HEK293 (cell line): ENCODE measurements around the gene RFTN1.

Experiments
- CTCF ChIA-PET: fragments of 350-600 bp; formaldehyde crosslinking; extraction: SDS; loops from one replicate; lab custom pipeline; 2021; ENCODE audit warnings: antibody characterized with exemption; lab: Yijun Ruan, JAX
- POLR2A ChIA-PET: fragments of 300-600 bp; formaldehyde crosslinking; extraction: SDS; loops from one replicate; lab custom pipeline; 2020; ENCODE audit warnings: antibody characterized with exemption, inconsistent platforms; lab: Yijun Ruan, JAX
- H3K27ac ChIP-seq: fragments of 200-500 bp; sonication (Bioruptor generic); 2 replicates; pipeline ENCODE4 v1.5.1; 2014; ENCODE audit warnings: low read depth, low read length, control low read depth, inconsistent platforms; ENCODE audit errors: extremely low read depth
- H3K36me3 ChIP-seq, 2 experiments: fragments of 200-500 bp in 1 of 2; sonication (Bioruptor generic) in 1 of 2; 1 replicate in 1 of 2; 2 replicates in 1 of 2; pipeline ENCODE4 v1.5.1; 2014 to 2017; ENCODE audit warnings: inconsistent platforms in 2 of 2, low read length in 2 of 2; ENCODE audit not compliant: control insufficient read depth in 2 of 2, insufficient read depth in 1 of 2
- H3K4me1 ChIP-seq: fragments of 200-500 bp; sonication (Bioruptor generic); 2 replicates; pipeline ENCODE4 v1.5.1; 2014; ENCODE audit warnings: mild to moderate bottlenecking, low read length, inconsistent platforms; ENCODE audit not compliant: control insufficient read depth, insufficient read depth
- H3K4me3 ChIP-seq: 2 replicates; pipeline ENCODE4 v1.5.1; 2011; ENCODE audit warnings: low read depth, mild to moderate bottlenecking, control low read depth, low read length, moderate library complexity
- H3K9me3 ChIP-seq: fragments of 200-500 bp; sonication (Bioruptor generic); 2 replicates; pipeline ENCODE4 v1.5.1; 2014; ENCODE audit warnings: low read depth, low read length, inconsistent platforms; ENCODE audit not compliant: control insufficient read depth, insufficient read depth
- ATF2 ChIP-seq: fragments of 450-650 bp; formaldehyde crosslinking; IDR thresholded peaks from 2 replicates; pipeline ENCODE4 v1.5.1; 2016; ENCODE audit warnings: missing biosample characterization, missing genetic modification characterization, low read depth
- FEZF1 ChIP-seq: fragments of 450-650 bp; formaldehyde crosslinking; IDR thresholded peaks from 2 replicates; pipeline ENCODE4 v1.5.1; 2016; ENCODE audit warnings: missing biosample characterization, missing genetic modification characterization
- REPIN1 ChIP-seq: fragments of 450-650 bp; formaldehyde crosslinking; IDR thresholded peaks from 2 replicates; pipeline ENCODE4 v1.5.1; 2017; ENCODE audit warnings: missing biosample characterization, missing genetic modification characterization, low read depth
- SALL2 ChIP-seq: fragments of 450-650 bp; formaldehyde crosslinking; IDR thresholded peaks from 2 replicates; pipeline ENCODE4 v1.5.0; 2017; ENCODE audit warnings: missing biosample characterization, mild to moderate bottlenecking, missing genetic modification characterization, borderline replicate concordance
- YY1 ChIP-seq: fragments of 450-650 bp; formaldehyde crosslinking; IDR thresholded peaks from 2 replicates; pipeline ENCODE4 v1.5.1; 2018; ENCODE audit warnings: missing biosample characterization, missing genetic modification characterization
- ZBTB21 ChIP-seq: fragments of 450-650 bp; formaldehyde crosslinking; IDR thresholded peaks from 2 replicates; pipeline ENCODE4 v1.5.1; 2017; ENCODE audit warnings: missing biosample characterization, missing genetic modification characterization
- ZBTB7A ChIP-seq: fragments of 450-650 bp; formaldehyde crosslinking; IDR thresholded peaks from 2 replicates; pipeline ENCODE4 v1.5.1; 2016; ENCODE audit warnings: low read depth, missing biosample characterization, missing genetic modification characterization
- ZNF560 ChIP-seq: fragments of 450-650 bp; formaldehyde crosslinking; IDR thresholded peaks from 2 replicates; pipeline ENCODE4 v1.5.1; 2017; ENCODE audit warnings: missing biosample characterization, missing genetic modification characterization, borderline replicate concordance
- ZNF596 ChIP-seq: fragments of 450-650 bp; IDR thresholded peaks from 2 replicates; pipeline ENCODE4 v1.5.0; 2018; ENCODE audit warnings: missing biosample characterization, mild to moderate bottlenecking, missing genetic modification characterization, moderate library complexity
- ZNF600 ChIP-seq: fragments of 450-650 bp; formaldehyde crosslinking; IDR thresholded peaks from 2 replicates; pipeline ENCODE4 v1.5.1; 2016; ENCODE audit warnings: missing biosample characterization, missing genetic modification characterization
- ZNF629 ChIP-seq: fragments of 450-650 bp; formaldehyde crosslinking; IDR thresholded peaks from 2 replicates; pipeline ENCODE4 v1.5.1; 2017; ENCODE audit warnings: missing biosample characterization, missing genetic modification characterization
- ZNF654 ChIP-seq: fragments of 450-650 bp; formaldehyde crosslinking; IDR thresholded peaks from 2 replicates; pipeline ENCODE4 v1.5.1; 2016; ENCODE audit warnings: low read depth, missing biosample characterization, missing genetic modification characterization
- ZNF707 ChIP-seq: fragments of 450-650 bp; formaldehyde crosslinking; IDR thresholded peaks from 2 replicates; pipeline ENCODE4 v1.5.1; 2016; ENCODE audit warnings: missing biosample characterization, missing genetic modification characterization
- ZNF791 ChIP-seq: fragments of 450-650 bp; formaldehyde crosslinking; IDR thresholded peaks from 2 replicates; pipeline ENCODE4 v1.5.1; 2016; ENCODE audit warnings: missing biosample characterization, missing genetic modification characterization
- TF ChIP-seq, protein P1 (sequence below): fragments of 450-650 bp; formaldehyde crosslinking; conservative IDR thresholded peaks from 2 replicates; pipeline ENCODE4 v1.5.1; 2016; ENCODE audit warnings: low read depth, missing biosample characterization, missing genetic modification characterization
- TF ChIP-seq, protein P2 (sequence below): fragments of 450-650 bp; formaldehyde crosslinking; IDR thresholded peaks from 2 replicates; pipeline ENCODE4 v1.5.1; 2016; ENCODE audit warnings: missing biosample characterization, missing genetic modification characterization
- TF ChIP-seq, protein P3 (sequence below): fragments of 450-650 bp; formaldehyde crosslinking; optimal IDR thresholded peaks from 2 replicates; pipeline ENCODE3; 2016; ENCODE audit warnings: missing biosample characterization, mild to moderate bottlenecking, missing genetic modification characterization
- TF ChIP-seq, protein P4 (sequence below): fragments of 450-650 bp; formaldehyde crosslinking; IDR thresholded peaks from 2 replicates; pipeline ENCODE4 v1.5.1; 2017; ENCODE audit warnings: missing biosample characterization, missing genetic modification characterization

RFTN1 gene

GRCh38 chr3:16426029-16426400 lies 87.5 kb downstream of the RFTN1 start:
- TF ChIP-seq ZNF629 (tag by site-specific recombination) (no peak), SALL2 (tag by site-specific recombination) (no peak), ZNF600 (no peak), ZNF791 (no peak), FEZF1 (no peak), YY1 (tag by site-specific recombination) (no peak), REPIN1 (tag by site-specific recombination) (no peak), ZNF596 (tag by site-specific recombination) (no peak), ZNF707 (tag by site-specific recombination) (no peak), ZBTB21 (no peak), ZNF654 (no peak), ZNF560 (tag by site-specific recombination) (no peak)
- TF ChIP-seq, protein P1, sequence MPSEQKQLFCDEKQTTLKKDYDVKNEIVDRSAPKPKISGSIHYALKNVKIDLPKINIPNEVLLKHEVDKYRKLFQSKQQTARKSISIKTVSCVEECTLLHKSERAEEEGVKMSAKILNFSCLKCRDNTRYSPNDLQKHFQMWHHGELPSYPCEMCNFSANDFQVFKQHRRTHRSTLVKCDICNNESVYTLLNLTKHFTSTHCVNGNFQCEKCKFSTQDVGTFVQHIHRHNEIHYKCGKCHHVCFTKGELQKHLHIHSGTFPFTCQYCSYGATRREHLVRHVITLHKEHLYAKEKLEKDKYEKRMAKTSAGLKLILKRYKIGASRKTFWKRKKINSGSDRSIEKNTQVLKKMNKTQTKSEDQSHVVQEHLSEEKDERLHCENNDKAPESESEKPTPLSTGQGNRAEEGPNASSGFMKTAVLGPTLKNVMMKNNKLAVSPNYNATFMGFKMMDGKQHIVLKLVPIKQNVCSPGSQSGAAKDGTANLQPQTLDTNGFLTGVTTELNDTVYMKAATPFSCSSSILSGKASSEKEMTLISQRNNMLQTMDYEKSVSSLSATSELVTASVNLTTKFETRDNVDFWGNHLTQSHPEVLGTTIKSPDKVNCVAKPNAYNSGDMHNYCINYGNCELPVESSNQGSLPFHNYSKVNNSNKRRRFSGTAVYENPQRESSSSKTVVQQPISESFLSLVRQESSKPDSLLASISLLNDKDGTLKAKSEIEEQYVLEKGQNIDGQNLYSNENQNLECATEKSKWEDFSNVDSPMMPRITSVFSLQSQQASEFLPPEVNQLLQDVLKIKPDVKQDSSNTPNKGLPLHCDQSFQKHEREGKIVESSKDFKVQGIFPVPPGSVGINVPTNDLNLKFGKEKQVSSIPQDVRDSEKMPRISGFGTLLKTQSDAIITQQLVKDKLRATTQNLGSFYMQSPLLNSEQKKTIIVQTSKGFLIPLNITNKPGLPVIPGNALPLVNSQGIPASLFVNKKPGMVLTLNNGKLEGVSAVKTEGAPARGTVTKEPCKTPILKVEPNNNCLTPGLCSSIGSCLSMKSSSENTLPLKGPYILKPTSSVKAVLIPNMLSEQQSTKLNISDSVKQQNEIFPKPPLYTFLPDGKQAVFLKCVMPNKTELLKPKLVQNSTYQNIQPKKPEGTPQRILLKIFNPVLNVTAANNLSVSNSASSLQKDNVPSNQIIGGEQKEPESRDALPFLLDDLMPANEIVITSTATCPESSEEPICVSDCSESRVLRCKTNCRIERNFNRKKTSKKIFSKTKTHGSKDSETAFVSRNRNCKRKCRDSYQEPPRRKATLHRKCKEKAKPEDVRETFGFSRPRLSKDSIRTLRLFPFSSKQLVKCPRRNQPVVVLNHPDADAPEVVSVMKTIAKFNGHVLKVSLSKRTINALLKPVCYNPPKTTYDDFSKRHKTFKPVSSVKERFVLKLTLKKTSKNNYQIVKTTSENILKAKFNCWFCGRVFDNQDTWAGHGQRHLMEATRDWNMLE = no peak
- POLR2A ChIA-PET = no interaction called here
- CTCF ChIA-PET = no interaction called here
- H3K36me3 ChIP-seq = no peaks in the 10 kb centered on the region
- no peak overlapping the region for H3K27ac ChIP-seq
- H3K4me1 ChIP-seq = no peaks in the 10 kb centered on the region
- H3K9me3 ChIP-seq = no peaks in the 10 kb centered on the region
- no peak overlapping the region for H3K4me3 ChIP-seq

GRCh38 chr3:16425398-16426028 lies 88.0 kb downstream of the RFTN1 start:
- no peaks in the 10 kb centered on the region for H3K9me3 ChIP-seq
- ChIA-PET POLR2A (no interaction called here), CTCF (no interaction called here)
- H3K4me3 ChIP-seq = no peak overlapping the region
- H3K27ac ChIP-seq = no peak overlapping the region
- H3K36me3 ChIP-seq = no peaks in the 10 kb centered on the region
- TF ChIP-seq ZBTB7A (tag by site-specific recombination) (no peak), ATF2 (tag by site-specific recombination) (no peak)
- TF ChIP-seq, protein P2, sequence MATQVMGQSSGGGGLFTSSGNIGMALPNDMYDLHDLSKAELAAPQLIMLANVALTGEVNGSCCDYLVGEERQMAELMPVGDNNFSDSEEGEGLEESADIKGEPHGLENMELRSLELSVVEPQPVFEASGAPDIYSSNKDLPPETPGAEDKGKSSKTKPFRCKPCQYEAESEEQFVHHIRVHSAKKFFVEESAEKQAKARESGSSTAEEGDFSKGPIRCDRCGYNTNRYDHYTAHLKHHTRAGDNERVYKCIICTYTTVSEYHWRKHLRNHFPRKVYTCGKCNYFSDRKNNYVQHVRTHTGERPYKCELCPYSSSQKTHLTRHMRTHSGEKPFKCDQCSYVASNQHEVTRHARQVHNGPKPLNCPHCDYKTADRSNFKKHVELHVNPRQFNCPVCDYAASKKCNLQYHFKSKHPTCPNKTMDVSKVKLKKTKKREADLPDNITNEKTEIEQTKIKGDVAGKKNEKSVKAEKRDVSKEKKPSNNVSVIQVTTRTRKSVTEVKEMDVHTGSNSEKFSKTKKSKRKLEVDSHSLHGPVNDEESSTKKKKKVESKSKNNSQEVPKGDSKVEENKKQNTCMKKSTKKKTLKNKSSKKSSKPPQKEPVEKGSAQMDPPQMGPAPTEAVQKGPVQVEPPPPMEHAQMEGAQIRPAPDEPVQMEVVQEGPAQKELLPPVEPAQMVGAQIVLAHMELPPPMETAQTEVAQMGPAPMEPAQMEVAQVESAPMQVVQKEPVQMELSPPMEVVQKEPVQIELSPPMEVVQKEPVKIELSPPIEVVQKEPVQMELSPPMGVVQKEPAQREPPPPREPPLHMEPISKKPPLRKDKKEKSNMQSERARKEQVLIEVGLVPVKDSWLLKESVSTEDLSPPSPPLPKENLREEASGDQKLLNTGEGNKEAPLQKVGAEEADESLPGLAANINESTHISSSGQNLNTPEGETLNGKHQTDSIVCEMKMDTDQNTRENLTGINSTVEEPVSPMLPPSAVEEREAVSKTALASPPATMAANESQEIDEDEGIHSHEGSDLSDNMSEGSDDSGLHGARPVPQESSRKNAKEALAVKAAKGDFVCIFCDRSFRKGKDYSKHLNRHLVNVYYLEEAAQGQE = peak; percentile 91
- TF ChIP-seq, protein P3, sequence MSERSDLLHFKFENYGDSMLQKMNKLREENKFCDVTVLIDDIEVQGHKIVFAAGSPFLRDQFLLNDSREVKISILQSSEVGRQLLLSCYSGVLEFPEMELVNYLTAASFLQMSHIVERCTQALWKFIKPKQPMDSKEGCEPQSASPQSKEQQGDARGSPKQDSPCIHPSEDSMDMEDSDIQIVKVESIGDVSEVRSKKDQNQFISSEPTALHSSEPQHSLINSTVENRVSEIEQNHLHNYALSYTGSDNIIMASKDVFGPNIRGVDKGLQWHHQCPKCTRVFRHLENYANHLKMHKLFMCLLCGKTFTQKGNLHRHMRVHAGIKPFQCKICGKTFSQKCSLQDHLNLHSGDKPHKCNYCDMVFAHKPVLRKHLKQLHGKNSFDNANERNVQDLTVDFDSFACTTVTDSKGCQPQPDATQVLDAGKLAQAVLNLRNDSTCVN = no peak
- TF ChIP-seq, protein P4, sequence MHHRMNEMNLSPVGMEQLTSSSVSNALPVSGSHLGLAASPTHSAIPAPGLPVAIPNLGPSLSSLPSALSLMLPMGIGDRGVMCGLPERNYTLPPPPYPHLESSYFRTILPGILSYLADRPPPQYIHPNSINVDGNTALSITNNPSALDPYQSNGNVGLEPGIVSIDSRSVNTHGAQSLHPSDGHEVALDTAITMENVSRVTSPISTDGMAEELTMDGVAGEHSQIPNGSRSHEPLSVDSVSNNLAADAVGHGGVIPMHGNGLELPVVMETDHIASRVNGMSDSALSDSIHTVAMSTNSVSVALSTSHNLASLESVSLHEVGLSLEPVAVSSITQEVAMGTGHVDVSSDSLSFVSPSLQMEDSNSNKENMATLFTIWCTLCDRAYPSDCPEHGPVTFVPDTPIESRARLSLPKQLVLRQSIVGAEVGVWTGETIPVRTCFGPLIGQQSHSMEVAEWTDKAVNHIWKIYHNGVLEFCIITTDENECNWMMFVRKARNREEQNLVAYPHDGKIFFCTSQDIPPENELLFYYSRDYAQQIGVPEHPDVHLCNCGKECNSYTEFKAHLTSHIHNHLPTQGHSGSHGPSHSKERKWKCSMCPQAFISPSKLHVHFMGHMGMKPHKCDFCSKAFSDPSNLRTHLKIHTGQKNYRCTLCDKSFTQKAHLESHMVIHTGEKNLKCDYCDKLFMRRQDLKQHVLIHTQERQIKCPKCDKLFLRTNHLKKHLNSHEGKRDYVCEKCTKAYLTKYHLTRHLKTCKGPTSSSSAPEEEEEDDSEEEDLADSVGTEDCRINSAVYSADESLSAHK (tag by site-specific recombination) = no peak
- no peaks in the 10 kb centered on the region for H3K4me1 ChIP-seq
